Thyroid gland (tissue), 4 donors: ENCODE results near the gene FEN1.

Experiments
- POLR2A ChIP-seq, 2 donors: fragments of 450-650 bp; IDR thresholded peaks; one replicate each; pipeline ENCODE4 v1.6.1; 2017; ENCODE audit warnings: antibody characterized with exemption in 2 of 2, mild to moderate bottlenecking in 2 of 2, moderate library complexity in 1 of 2
- TF ChIP-seq, protein P1 (sequence below), 6 experiments: fragments of 200-600 bp in 3 of 6; fragments of 450-650 bp in 3 of 6; sonication (generic) in 3 of 6; IDR thresholded peaks; one replicate each; pipeline ENCODE4 v1.5.1; 2016 to 2019; ENCODE audit warnings: antibody characterized with exemption in 6 of 6, mild to moderate bottlenecking in 2 of 6, inconsistent platforms in 1 of 6, moderate library complexity in 1 of 6

DNA sequence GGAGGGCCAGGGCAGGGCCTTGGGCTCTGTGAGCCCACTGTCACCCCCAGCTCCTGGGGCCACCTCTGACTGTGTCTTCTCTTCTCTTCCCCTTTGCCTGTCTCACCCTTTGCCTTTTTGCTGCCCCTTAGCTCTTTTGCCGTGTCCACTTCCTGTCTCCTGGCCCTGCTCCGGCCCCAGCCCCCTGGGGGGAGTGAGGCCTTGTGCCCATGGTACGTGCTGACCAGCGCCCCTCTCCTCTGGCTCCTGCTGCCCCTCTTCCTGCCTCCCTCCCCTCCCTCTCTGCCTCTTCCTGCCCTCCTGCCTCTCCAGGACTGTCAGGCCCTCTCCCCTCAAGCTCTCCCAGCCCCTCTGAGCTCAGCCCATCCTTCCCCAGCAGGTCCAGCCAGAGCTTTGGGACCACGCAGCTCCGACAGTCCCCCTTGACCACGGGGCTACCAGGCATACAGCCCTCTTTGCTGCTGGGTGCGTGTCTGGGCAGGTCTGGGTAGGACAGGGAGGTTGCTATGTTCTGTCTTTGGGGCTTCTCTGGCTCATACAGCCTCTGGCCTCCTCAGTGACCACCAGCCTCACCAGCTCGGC lies 12.0 kb upstream of the FEN1 start:
- TF ChIP-seq, protein P1, sequence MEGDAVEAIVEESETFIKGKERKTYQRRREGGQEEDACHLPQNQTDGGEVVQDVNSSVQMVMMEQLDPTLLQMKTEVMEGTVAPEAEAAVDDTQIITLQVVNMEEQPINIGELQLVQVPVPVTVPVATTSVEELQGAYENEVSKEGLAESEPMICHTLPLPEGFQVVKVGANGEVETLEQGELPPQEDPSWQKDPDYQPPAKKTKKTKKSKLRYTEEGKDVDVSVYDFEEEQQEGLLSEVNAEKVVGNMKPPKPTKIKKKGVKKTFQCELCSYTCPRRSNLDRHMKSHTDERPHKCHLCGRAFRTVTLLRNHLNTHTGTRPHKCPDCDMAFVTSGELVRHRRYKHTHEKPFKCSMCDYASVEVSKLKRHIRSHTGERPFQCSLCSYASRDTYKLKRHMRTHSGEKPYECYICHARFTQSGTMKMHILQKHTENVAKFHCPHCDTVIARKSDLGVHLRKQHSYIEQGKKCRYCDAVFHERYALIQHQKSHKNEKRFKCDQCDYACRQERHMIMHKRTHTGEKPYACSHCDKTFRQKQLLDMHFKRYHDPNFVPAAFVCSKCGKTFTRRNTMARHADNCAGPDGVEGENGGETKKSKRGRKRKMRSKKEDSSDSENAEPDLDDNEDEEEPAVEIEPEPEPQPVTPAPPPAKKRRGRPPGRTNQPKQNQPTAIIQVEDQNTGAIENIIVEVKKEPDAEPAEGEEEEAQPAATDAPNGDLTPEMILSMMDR (IDR thresholded peaks at IDR 0.05), result no peak
- no peak for TF ChIP-seq POLR2A (IDR thresholded peaks at IDR 0.05)
